PC-9 (cell line): ENCODE measurements around the gene SMTNL1. TPM values are rescaled to one million over a fixed set of nuclear protein-coding genes. Genes with fewer than 3 reads are reported as not detected.

Source experiments
- BruUV-seq: library from RNA; stranded (reverse); fragments of 400-500 nt; replicated peaks from 2 replicates; lab custom pipeline; 2021; lab: Mats Ljungman, UMichigan
- CTCF ChIA-PET: fragments of 300-600 bp; sonication (Branson Sonifier 250); formaldehyde crosslinking; loops from one replicate; lab custom pipeline; 2022; ENCODE audit warnings: antibody characterized with exemption; lab: Charles Lee
- POLR2A ChIA-PET: fragments of 300-600 bp; sonication (Branson Sonifier 250); formaldehyde crosslinking; loops from one replicate; lab custom pipeline; 2022; ENCODE audit warnings: antibody characterized with exemption; ENCODE audit not compliant: unreplicated experiment; lab: Charles Lee
- DNase-seq, 2 experiments: peaks; one replicate each; pipeline versions ENCODE4 v3.0.0 to v3.0.0-alpha.2; 2015 to 2022; ENCODE audit warnings: mixed read lengths in 1 of 2
- H2AFZ ChIP-seq: fragments of 200-600 bp; sonication (generic); 2 replicates; pipeline ENCODE4 v1.8.1; 2017; ENCODE audit warnings: antibody characterized with exemption
- H3F3A ChIP-seq: fragments of 200-600 bp; sonication (generic); 2 replicates; pipeline ENCODE4 v1.8.1; 2017; ENCODE audit warnings: antibody characterized with exemption, mild to moderate bottlenecking, low read depth; ENCODE audit not compliant: insufficient read depth
- H3K27ac ChIP-seq: fragments of 200-600 bp; sonication (generic); 2 replicates; pipeline ENCODE4 v1.6.1; 2016; ENCODE audit warnings: mixed run types
- H3K27me3 ChIP-seq: fragments of 200-600 bp; sonication (generic); 2 replicates; pipeline ENCODE4 v1.6.1; 2016; ENCODE audit warnings: low read depth, mixed run types; ENCODE audit not compliant: insufficient read depth
- H3K36me3 ChIP-seq: fragments of 200-600 bp; sonication (generic); 2 replicates; pipeline ENCODE4 v1.6.1; 2016; ENCODE audit warnings: low read depth, mixed run types
- H3K4me1 ChIP-seq: fragments of 200-600 bp; sonication (generic); replicated peaks from 2 replicates; pipeline ENCODE4 v1.6.1; 2016; ENCODE audit warnings: mixed run types; ENCODE audit not compliant: insufficient read depth
- H3K4me2 ChIP-seq: fragments of 200-600 bp; sonication (generic); 2 replicates; pipeline ENCODE4 v1.6.1; 2017; ENCODE audit warnings: mixed run types
- H3K4me3 ChIP-seq: fragments of 200-600 bp; sonication (generic); 2 replicates; pipeline ENCODE4 v1.6.1; 2016; ENCODE audit warnings: mixed run types
- H3K79me2 ChIP-seq: fragments of 200-600 bp; sonication (generic); 2 replicates; pipeline ENCODE4 v1.6.1; 2017; ENCODE audit warnings: low read depth, mixed run types
- H3K9me2 ChIP-seq: fragments of 200-600 bp; sonication (generic); 2 replicates; pipeline ENCODE4 v1.8.1; 2017; ENCODE audit warnings: mild to moderate bottlenecking; ENCODE audit not compliant: insufficient read depth
- H3K9me3 ChIP-seq: fragments of 200-600 bp; sonication (generic); 2 replicates; pipeline ENCODE4 v1.8.1; 2016; ENCODE audit warnings: low read depth; ENCODE audit not compliant: insufficient read depth
- H4K20me1 ChIP-seq: fragments of 200-600 bp; sonication (generic); 2 replicates; pipeline ENCODE4 v1.8.1; 2017; ENCODE audit not compliant: insufficient read depth
- CTCF ChIP-seq: fragments of 200-600 bp; sonication (generic); conservative IDR thresholded peaks from 2 replicates; pipeline ENCODE4 v1.6.1; 2017; ENCODE audit warnings: mixed run types, antibody characterized with exemption, mild to moderate bottlenecking, moderate library complexity
- EZH2 ChIP-seq: fragments of 200-600 bp; sonication (generic); IDR thresholded peaks from 2 replicates; pipeline ENCODE4 v1.8.0; 2017; ENCODE audit warnings: antibody characterized with exemption, low read depth
- intact Hi-C: fragments of 100-400 bp; cut with micrococcal nuclease; formaldehyde crosslinking; loops from one replicate; pipeline ENCODE4 v1.10.0; 2022; ENCODE audit not compliant: unreplicated experiment
- total RNA-seq: library from RNA; stranded (reverse); gene quantifications from 2 replicates; pipeline ENCODE4 v1.2.3, GENCODE V29; 2021

SMTNL1 gene
- total RNA-seq, 1 experiment from 2014 or later, result not detected

- TF ChIP-seq CTCF (no peak), EZH2 (no peak)
- Histone ChIP-seq H2AFZ (no peak within 1 kb of the TSS), H3K27me3 (peaks cover 32% of the 10 kb centered on the region), H3F3A (no peaks in the 10 kb centered on the region), H3K4me3 (peak within 1 kb of the TSS; percentile 17; the same call in 1 of the 2 replicates), H3K9me2 (no peaks in the 10 kb centered on the region), H3K36me3 (no peaks in the 10 kb centered on the region), H3K4me2 (peak within 1 kb of the TSS; percentile 27; the same call in 1 of the 2 replicates), H3K9me3 (no peaks in the 10 kb centered on the region), H3K4me1 (no peaks in the 10 kb centered on the region), H4K20me1 (no peaks in the 10 kb centered on the region), H3K27ac (no peak within 1 kb of the TSS), H3K79me2 (no peaks in the 10 kb centered on the region)
- ChIA-PET POLR2A (interaction anchor here (0.7 kb wide), 1 partner anchor 36 kb away, joined by 4 read pairs; no protein-coding TSS in a partner anchor), CTCF (interaction anchor here (0.7 kb wide), 1 partner anchor 47 kb away, joined by 4 read pairs; no protein-coding TSS in a partner anchor)
- intact Hi-C loops, result no loop called here
- BruUV-seq, result no TSS peak
- no peak for DNase-seq
Observed at GRCh38 chr11:57597461-57597915, 60.1 kb downstream of the SMTNL1 start, which contains the start of gene SERPING1. Gene SERPING1, plus strand, starts transcription at chr11:57597685. Its CDS starts 586 bp downstream, at chr11:57598271.

- peak in 1 of 2 experiments; percentile 34 for DNase-seq
- intact Hi-C loops, result no loop called here
- Histone ChIP-seq H3K36me3 (no peaks in the 10 kb centered on the region), H3K27me3 (peaks cover 32% of the 10 kb centered on the region), H4K20me1 (no peaks in the 10 kb centered on the region), H3K4me1 (no peaks in the 10 kb centered on the region), H3K79me2 (no peaks in the 10 kb centered on the region), H2AFZ (no peak overlapping the region), H3K4me3 (peak overlapping the region; percentile 17; the same call in 1 of the 2 replicates), H3F3A (no peaks in the 10 kb centered on the region), H3K9me2 (no peaks in the 10 kb centered on the region), H3K4me2 (peak overlapping the region; percentile 27; the same call in 1 of the 2 replicates), H3K27ac (no peak overlapping the region), H3K9me3 (no peaks in the 10 kb centered on the region)
- TF ChIP-seq EZH2 (no peak), CTCF (no peak)
- no TSS peak for BruUV-seq
- POLR2A ChIA-PET, result interaction anchor here (0.7 kb wide), 1 partner anchor 35 kb away, joined by 4 read pairs; no protein-coding TSS in a partner anchor
- CTCF ChIA-PET, result interaction anchor here (0.6 kb wide), 2 partner anchors 21 to 46 kb away, joined by 3 to 6 read pairs; no protein-coding TSS in a partner anchor
Observed at GRCh38 chr11:57597916-57598830, 60.8 kb downstream of the SMTNL1 start.

GRCh38 chr11:57598831-57599155, 61.4 kb downstream of the SMTNL1 start:
- no peaks in the 10 kb centered on the region for H3K9me3 ChIP-seq
- no peaks in the 10 kb centered on the region for H3K4me1 ChIP-seq
- no peak for TF ChIP-seq CTCF
- no peak for TF ChIP-seq EZH2
- H3K27me3 ChIP-seq, result peaks cover 32% of the 10 kb centered on the region
- ChIA-PET CTCF (interaction anchor here (0.6 kb wide), 2 partner anchors 20 to 45 kb away, joined by 3 to 6 read pairs; no protein-coding TSS in a partner anchor), POLR2A (no interaction called here)
- no peaks in the 10 kb centered on the region for H3F3A ChIP-seq
- no peak overlapping the region for H3K4me3 ChIP-seq
- DNase-seq, result no peak
- no peak overlapping the region for H3K27ac ChIP-seq
- intact Hi-C loops, result no loop called here
- H3K36me3 ChIP-seq, result no peaks in the 10 kb centered on the region
- BruUV-seq, result no TSS peak
- no peaks in the 10 kb centered on the region for H3K9me2 ChIP-seq
- H2AFZ ChIP-seq, result no peak overlapping the region
- no peak overlapping the region for H3K4me2 ChIP-seq
- H4K20me1 ChIP-seq, result no peaks in the 10 kb centered on the region
- H3K79me2 ChIP-seq, result no peaks in the 10 kb centered on the region
